ENCODE measurements around the gene RGS14.
"Not testable (repeated sequence)": the region's sequence is repeated elsewhere in the genome, so short reads cannot be mapped to it uniquely, and the experiment has no call there.

RGS14 gene

DNA sequence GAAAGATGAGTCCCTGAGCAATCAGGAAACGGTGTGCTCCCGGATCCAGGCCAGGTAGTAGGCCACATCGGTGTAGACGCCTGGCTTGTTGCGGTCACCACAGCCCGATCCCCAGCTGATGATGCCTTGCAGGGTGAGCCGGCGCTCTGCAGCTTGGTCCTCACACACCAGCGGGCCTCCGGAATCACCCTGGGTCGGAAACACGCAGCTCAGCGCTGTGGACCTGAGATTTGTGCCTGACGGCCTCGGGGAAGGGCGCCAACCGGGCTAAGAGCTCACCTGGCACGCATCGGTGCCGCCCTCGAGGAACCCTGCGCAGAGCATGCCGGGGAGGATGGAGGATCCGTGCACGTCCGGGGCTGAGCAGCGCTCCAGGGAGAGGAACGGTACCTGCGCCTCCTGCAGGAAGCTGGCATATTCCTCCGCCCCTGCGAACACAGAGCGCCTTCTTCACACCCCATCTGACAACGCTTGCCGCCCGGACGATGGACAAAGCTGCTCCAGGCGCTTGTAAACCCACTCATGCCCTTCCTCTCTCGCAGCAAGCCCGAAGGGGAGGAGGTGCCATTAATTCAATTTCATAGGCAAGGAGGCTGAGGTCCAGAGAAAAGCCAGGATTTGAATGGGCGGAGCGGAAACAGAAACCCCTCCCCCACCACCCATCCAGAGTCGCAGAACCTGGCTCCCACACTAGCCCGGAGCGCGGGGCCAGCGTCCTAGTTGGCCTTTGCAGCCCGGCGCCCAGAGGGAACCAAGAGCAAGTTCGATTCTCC lies 44.7 kb downstream of the RGS14 start:
- peak; percentile 82 for DNase-seq (ENCODE audit: low read depth, low spot score)

DNA sequence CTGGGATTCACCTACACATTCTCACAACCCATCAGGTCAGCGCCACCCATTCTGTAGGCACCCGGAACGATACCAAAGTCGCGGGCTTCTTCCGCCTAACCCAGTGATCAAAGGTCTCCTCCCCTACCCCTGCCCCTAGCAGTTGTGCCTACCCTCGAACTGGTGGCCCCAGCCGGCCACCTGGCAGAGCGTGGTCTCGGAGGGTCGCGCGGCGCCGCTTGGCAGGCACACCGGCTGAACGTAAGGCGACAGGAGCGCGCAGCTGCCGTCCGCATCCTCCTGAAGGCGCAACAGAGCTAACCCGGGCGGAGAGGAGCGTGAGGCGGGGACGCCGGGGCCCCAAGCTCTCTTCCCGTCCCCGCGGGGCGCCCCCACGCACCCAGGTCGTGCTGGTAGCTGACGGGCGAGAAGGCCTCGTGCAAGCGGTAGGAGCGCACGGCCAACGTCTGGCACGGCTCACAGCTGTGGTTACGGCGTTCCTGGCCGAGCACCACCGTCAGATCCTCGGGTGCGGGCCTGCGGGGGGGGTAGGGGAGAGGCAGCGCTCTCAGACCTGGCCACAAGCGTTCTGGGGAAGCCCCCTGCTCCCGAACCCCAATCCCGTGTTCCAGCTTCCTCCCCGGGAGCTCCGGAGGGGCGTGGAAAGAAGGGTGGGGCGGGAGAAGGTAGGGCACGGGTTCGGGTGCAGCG lies 45.5 kb downstream of the RGS14 start:
- no peak for DNase-seq (ENCODE audit: low read depth, low spot score)

DNA sequence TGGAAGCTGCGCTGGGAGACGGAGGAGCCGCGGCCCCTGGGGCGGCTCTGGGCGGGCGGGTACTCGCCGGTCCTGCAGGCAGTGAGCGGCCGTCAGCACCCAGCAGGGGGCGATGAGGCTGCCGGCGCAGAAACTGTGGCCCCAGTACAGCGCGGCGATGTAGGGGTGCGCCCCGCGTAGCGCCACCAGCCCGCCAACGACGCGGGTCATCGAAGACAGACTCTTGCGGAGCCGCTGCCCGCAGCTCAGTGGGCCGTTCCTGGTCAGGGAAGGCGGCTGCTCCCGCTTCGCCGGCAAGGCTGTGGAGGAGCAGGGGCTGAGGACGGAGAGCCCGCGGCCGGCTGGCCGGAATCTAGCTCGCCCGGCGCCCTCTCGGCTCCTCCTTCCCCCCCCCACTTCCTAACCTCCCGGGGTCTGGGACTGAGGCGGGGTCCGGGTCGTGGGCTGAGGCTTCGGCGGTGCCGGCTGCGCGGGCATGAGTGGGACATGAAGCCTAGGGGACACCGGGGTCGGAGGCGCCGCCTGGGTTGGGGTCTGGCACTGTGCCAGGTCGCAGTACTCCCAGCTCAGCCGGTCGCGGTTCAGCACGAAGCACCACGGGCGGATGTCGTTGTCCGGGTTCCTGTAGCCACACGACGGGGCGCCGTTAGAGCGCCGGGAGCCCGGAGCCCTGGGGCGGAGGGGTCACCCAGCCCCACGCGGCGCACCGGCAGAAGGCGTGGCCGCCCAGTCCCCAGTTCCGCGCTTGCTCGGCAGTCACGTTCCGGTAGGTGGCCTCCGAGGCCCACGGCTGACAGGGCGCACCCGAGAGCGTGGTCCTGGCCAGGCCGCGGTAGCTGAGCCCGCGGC lies 46.3 kb downstream of the RGS14 start:
- no peak for DNase-seq (ENCODE audit: low read depth, low spot score)

DNA sequence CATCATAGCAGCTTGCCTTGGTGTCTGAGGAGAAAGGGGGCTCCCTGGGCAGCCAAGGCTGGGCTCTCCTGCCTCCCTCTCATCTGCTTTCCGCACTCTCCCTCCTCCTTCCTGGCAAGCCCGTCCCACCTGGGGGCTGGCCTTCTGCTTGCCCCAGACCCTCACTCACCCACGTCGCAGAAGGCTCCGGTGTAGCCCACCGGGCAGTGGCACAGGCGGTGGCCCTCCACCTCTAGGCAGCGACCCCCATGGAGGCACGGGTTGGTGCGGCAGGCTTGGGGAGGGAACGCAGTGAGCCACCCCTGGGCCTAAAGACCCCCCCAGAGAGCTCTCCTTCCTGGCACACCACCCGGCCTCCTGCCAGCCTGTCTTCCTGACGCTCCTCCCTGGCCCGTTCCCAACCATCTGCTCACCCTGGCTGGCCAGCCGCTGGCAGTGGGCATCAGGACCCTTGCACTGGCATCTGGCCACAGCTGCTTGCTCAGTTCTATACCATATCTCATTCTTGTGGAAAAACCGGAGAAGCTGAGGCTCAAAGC lies 47.0 kb downstream of the RGS14 start:
- no peak for DNase-seq (ENCODE audit: low read depth, low spot score)

DNA sequence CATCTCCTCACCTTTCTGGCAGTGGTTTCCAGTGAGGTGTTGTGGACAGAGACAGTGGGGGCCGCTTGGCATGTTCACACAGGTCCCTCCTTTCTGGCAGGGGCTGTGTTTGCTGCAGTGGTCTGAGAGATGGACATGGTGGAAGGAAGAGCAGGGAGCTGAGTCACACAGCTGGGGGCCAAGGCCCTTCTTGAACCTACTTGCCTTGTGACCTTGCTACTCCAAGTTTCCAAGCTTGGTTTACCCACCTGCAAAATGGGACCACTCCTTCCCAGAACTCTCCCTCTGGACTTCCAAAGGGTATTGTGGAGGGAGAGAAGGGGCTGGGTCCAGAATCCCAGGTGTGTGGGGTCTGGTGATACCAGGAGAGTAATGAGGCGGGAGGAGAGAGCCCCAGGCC lies 47.6 kb downstream of the RGS14 start:
- no peak for DNase-seq (ENCODE audit: low read depth, low spot score)

DNA sequence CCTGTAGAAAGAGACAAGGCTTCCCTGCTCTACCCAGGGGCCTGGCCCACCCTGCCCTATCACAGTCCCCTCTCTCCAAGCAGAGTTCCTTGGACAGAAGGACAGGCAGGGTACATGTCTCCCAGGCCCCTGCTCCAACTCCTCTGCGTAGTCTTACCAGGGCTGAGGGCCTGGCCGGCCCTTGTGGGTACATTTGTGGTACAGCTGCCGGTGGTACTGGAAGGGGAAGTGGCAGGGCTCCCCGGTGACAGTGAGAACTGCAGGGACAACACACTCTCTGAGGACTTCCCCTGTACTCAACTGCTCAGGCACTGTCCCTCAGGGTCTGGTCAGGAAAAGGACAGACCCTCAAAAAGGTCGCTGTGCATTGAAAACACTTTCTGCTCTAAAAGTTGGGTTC lies 48.1 kb downstream of the RGS14 start:
- DNase-seq (ENCODE audit: low read depth, low spot score), result no peak

DNA sequence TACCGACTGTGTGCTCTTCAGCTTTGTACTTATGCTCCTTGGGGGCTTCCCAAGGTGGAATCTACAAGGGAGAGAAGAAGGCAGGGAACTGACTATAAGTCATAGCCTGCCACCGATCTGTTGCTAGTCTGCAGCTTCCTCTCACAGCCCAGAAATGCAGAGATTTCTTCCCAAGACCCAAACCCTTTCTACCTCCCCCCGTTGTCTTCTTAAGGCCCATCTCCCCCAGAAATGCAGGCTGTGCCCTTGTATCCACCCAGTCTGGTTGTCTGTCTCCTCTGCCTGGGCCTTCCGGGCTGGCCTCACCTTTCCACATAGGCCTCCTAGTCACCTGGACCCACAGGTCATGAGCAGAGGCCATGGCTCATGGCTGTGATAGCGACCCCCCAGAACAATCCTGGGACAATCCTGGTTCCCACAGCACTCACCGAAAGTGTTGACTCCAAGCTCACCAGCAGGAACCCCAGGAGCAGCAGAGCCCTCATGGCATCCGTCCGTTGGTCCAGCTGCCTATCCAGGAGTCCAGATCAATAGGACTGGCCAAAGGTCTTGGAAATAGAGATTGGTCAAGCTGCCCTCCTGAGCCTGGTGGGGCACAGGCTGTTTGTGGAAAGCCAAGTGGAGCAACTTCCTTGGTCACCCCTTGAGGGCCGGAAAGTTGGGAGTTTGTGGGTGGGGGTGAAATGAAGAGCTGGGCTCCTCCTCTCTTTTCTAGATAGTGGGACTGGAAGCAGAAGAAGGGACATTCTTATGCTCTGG lies 51.5 kb downstream of the RGS14 start, which contains the start of gene F12:
Gene F12 (minus strand): TSS at position 522 of the 759 bp plus-strand sequence. CDS start 37 bp downstream, at position 485.
- DNase-seq (ENCODE audit: low read depth, low spot score), result no peak

DNA sequence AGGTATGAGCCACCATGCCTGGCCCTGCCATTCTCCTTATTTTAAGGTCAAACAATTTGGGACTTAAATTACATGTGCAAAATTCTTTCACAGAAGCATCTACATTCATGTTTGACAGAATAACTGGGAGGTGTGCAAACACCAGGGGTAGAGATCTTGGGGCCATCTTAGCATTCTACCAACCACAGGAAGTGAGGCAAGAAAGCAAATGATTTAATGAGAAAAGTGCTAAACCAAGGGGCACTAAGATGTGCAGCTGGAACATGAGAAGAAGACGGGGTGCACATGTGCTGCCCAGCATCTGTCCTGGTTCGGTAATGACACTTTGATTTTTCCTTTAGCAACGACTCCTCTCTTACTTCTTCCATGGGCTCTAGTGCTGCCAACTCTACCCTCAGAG lies 52.9 kb downstream of the RGS14 start:
- DNase-seq (ENCODE audit: low read depth, low spot score), result no peak

DNA sequence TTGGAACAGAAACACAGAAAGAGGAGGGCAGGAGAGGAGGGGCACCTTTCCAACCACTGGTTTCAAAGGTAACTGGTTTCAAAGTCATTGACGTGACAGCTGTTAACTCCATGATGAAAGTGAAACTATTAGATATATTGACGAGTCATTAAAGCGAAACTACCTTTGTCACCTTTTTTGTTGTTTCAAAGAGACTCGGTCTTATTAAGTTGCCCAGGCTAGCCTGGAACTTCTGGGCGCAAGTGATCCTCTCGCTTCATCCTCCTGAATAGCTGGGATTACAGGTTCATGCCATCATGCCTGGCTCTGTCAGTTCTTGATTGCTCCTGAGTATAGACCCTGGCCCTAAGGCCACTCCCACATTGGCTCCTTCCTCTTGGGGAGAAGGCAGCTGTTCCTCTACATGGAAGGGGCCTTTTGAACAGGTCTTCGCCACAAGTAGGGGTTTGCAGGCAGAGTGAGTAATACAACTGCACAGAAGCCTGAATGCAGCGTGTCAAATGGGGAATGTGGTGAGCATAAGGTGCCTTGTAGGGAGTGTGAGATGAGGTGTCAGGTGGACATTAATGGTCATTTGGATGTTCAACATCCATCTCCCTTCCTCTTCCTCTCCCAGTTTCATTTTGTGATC lies 55.0 kb downstream of the RGS14 start:
- DNase-seq (ENCODE audit: low read depth, low spot score), result no peak

DNA sequence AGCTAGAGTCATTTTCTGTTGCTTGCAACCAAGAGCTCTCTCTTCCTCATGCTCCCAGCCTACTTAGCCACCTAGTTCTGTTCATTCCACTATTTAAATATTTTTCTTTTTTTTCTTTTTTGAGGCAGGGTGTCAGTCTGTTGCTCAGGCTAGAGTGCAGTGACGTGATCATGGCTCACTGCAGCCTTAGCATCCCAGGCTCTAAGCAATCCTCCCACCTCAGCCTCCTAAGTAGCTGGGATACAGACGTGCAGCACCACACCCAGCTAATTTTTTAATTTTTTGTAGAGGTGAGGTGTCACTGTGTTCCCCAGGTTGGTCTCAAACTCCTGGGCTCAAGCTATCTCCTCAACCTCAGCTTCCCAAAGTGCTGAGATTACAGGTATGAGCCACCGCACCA lies 56.8 kb downstream of the RGS14 start:
- no peak for DNase-seq (ENCODE audit: low read depth, low spot score)

DNA sequence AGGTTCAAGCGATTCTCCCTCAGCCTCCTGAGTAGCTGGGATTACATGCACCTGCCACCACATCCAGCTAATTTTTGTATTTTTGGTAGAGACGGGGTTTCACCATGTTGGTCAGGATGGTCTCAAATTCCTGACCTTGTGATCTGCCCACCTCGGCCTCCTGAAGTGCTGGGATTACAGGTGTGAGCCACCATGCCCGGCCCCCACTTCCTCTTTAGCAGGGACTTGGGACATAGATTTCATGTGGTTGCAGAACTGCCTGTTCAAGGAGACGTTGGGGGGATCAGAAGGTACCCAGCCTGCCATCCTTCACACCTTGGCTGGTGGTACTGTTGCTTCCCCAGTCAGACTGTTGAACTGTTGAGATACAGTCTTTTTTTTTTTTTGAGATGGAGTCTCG lies 59.4 kb downstream of the RGS14 start:
- not testable (repeated sequence) for DNase-seq (ENCODE audit: low read depth, low spot score)

DNA sequence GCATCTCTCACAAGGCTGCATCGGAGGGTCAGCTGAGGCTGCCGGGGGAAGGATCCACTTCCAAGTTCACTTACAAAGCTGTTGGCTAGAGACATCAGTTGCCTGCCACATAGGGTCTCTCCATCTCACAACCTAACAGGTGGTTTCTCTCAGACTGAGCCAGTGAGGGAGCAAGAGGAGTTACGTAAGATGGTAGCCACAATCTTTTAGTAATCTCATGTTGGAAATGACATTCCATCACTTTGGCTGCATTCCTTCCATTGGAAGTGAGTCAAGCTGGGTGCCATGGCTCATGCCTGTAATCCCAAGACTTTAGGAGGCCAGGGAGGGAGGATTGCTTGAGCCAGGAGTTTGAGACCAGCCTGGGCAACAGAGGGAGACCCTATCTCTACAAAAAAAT lies 61.3 kb downstream of the RGS14 start:
- no peak for DNase-seq (ENCODE audit: low read depth, low spot score)

DNA sequence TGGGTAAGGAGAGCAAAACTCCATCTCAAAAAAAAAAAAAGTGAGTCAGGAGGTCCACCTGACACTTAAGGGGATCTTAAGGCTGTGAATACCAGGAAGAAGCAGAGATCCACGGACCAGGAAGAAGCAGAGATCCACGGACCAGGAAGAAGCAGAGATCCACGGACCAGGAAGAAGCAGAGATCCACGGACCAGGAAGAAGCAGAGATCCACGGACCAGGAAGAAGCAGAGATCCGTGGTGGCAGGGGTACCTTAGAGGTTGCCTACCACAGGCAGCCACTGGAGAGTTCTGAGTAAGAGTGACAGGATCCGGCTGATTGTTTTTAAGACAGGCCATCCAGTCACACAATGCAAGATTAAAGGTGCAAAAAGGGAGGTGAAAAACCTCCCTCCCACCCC lies 62.7 kb downstream of the RGS14 start:
- not testable (repeated sequence) for DNase-seq (ENCODE audit: low read depth, low spot score)

DNA sequence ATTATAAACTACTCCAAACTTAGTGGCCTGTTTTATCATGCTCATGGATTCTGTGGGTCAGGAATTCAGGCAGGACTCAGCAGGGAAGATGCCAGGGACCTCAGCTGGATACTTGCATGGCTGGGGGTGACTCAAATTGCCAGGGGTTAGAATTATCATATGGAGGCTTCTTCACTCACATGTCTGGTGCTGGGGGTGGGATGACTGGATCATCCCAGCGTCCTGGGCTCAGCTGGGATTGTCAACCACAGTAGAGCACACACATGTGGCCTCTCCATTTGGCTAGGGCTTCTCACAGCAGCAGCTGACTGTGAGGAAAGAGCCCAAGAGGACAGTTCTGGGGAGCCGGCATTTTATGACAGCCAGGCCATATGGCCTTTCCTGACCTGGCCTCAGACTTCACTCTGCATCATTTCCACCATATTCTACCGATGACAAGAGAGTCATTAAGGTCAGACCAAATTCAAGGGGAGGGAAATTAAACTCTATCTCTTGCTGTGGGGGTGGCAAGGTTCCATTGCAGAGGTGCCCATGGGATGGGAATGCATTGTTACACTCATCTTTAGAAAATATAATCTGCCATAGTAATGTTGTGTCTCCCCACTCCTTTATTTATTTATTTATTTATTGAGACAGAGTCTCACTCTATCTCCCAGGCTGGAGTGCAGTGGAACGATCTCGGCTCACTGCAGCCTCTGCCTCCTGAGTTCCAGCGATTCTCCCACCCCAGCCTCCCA lies 63.5 kb downstream of the RGS14 start:
- DNase-seq (ENCODE audit: low read depth, low spot score), result no peak

All from iPS DF 19.7 (cell line).